Fibroblast of skin of right biceps (primary cell): ENCODE data around the gene AFAP1L2.
"Not testable (repeated sequence)": the region's sequence is repeated elsewhere in the genome, so short reads cannot be mapped to it uniquely, and the experiment has no call there.

Source experiments
- DNase-seq: peaks from one replicate; pipeline ENCODE4 v3.0.0-alpha.2; 2013

The AFAP1L2 gene

GRCh38 chr10:114359041-114359952 is 45.0 kb downstream of the AFAP1L2 start:
- no peak for DNase-seq

- no peak for DNase-seq
Observed at GRCh38 chr10:114357515-114357996, 46.7 kb downstream of the AFAP1L2 start.

- DNase-seq, result no peak
Observed at GRCh38 chr10:114356751-114357514, 47.4 kb downstream of the AFAP1L2 start.

DNA sequence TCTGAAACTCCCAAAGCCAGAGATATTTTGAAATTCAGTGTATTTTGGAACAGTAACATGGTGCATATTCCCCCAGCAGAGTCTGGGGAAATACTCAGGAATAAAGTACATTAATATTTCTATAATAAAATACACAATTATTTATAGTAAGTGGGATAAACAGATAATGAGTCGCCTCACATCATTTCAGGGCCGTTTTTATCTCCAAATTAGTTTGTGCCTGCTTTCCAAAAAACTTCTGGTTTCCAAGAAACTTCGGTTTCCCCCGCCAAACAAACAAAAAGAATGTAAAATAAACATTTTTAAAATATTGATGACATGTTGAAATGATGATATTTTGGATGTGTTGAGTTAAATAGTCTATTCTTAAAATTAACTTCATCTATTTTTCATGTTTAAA is 48.2 kb downstream of the AFAP1L2 start:
- DNase-seq, result no peak

DNA sequence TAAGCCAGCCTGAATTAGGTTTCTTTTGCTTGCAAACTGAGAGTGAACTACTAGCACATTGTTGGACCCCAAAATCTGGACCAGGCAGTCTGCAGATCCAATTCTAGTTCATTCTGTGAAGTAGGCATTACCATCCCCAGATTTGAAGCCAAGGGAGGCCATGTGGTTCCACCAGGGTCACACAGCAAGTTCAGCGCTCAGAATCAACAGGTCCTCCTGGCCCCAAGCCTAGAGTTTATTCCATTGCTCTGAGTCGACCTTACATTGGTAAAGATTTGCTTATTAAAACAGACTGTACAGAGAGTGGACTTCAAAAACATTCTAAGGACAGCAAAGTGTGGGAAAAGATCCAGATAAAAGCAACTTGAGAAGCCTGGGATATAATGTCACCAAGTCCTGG is 50.9 kb downstream of the AFAP1L2 start:
- no peak for DNase-seq

DNA sequence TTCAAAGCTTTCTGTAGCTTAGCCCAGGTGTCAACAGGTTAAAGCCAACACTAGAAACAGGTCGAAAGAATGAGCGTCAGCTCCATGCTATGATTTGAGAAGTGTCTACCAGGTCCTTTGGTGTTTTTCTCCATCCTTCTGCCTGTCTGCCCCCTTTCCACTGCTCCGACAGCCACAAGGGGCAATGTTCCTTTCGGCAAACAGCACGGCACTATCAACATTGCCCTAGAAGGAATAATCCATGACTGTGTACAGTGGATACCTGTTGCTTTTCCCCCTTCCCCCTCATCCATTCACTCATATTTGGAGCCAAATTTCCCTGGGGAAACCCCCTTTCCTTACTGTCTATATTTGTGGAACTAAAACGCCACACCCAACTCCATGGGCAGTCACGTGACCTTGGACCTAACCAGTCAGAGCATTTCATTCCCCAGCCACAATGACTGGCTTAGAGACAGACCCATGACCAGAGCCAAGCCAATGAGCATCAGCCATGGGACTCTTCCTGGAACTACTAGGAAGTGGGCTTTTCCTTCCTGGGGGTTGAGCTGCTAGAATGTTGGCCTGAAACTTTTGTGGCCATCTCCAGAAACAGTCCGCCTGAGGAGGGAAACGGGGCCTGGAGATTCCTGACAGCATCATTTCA is 51.5 kb downstream of the AFAP1L2 start:
- no peak for DNase-seq

- no peak for DNase-seq
Observed at GRCh38 chr10:114350751-114351150, 53.6 kb downstream of the AFAP1L2 start.

- DNase-seq, result no peak
Observed at GRCh38 chr10:114349522-114350215, 54.6 kb downstream of the AFAP1L2 start.

GRCh38 chr10:114349071-114349470 is 55.2 kb downstream of the AFAP1L2 start:
- not testable (repeated sequence) for DNase-seq

- DNase-seq, result no peak
Observed at GRCh38 chr10:114347791-114348190, 56.5 kb downstream of the AFAP1L2 start.

GRCh38 chr10:114347241-114347640 is 57.1 kb downstream of the AFAP1L2 start:
- DNase-seq, result no peak

- DNase-seq, result no peak
Observed at GRCh38 chr10:114346176-114347031, 57.9 kb downstream of the AFAP1L2 start.

GRCh38 chr10:114345701-114346100 is 58.6 kb downstream of the AFAP1L2 start:
- no peak for DNase-seq

DNA sequence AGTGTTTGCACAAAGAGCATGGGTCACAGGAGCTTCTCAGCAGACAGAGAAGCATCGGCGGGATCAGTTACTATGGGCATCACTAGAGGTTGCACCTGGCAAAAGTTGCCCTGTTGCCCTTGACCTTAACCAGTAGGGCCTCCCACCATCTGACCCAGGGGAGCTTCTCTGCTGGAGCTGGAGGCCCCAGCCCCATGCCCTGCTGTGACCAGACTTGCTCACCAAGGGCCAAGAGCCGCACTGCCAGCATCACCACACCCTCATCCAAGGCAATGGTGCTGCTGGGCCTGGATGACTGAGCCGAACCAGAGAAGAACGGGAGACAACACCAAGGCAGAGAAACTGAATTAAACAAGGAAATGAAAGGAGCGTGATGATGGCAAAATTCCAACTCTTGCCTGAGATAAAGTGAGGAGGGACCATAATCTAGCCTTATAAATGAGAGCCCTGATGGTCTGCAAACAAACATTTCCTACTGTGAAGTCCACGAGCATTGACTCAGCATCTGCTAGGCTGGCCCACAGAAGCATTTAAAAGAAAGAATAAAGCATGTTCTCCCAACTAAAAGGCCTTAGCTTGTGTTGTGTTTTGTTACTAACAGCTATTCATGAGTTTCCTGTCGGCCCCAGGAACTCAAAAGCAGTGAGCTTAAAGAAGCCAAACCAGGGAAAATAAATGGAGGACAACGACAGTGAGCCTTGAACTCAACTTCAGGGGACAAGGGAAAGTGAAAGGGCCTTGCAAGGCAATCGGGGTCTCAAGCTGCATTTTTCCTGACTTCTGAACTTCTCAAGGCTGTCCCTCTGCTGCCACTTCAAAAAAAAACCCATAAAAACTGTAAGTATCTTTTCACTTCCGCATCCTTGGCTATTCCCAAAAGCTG is 60.4 kb downstream of the AFAP1L2 start:
- no peak for DNase-seq

- DNase-seq, result no peak
Observed at GRCh38 chr10:114342976-114343375, 61.3 kb downstream of the AFAP1L2 start.

DNA sequence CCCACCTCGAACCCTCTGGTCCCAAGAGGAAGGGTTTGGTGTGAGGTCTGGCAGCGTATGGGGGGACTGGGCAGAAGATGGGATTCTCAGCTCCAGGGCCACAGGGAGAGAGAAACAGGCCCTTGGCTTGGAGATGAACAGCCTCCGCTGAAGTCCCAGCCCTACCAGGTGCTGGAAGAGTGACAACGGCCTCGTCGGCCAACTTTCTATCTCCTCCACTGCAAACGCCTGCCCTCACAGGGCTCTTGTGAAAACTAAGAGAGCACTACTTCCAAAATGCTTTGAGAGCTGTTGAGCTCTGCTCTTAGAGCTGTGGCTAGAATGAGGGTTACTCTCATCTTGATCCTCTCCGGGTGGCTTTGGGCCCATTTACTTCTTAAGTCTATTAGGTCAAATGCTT is 63.5 kb downstream of the AFAP1L2 start:
- DNase-seq, result no peak

DNA sequence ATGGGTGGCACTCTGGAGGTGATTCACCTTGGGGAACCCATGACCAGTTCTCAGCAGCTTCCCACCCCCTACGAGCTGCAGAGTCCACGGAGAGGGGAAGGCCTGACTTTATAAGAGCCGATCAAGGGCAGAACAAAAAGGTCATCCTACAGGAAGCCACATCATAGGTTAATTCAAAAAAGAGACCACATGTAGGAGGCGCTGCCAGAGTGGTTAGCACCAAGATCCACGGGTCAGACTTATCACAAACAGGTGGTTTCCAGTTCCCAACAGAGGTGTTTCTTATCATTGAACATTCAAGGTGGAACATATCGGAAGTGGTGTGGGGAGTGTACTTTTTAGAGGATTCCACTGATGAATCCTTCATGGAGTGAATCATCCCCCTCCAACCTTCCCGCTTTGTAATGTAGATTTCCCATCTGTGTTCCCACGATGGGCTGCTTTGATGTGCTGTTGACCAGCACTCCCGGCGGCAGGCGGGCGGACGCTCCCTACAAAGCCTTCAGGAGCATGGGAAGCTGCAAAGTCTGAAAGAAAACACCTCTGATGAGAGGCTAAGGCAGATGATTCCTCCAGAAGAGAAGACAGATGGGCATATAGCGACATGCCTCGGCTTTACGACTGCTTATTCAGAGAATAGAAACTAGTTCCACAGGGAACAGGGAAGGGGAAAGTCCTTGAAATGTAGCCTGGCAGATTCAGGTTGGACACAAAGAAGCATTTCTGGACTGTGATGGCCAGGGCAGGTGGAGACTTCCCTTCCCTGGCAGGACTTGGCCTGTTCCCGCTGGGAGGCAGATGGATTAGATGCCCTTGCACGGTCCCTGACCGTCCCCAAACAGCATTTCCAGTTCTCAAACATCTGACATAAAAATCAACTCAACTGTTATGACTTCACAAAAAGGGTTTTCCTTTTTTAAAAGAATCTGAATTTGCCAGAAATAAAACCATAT is 66.5 kb downstream of the AFAP1L2 start:
- DNase-seq, result no peak

DNA sequence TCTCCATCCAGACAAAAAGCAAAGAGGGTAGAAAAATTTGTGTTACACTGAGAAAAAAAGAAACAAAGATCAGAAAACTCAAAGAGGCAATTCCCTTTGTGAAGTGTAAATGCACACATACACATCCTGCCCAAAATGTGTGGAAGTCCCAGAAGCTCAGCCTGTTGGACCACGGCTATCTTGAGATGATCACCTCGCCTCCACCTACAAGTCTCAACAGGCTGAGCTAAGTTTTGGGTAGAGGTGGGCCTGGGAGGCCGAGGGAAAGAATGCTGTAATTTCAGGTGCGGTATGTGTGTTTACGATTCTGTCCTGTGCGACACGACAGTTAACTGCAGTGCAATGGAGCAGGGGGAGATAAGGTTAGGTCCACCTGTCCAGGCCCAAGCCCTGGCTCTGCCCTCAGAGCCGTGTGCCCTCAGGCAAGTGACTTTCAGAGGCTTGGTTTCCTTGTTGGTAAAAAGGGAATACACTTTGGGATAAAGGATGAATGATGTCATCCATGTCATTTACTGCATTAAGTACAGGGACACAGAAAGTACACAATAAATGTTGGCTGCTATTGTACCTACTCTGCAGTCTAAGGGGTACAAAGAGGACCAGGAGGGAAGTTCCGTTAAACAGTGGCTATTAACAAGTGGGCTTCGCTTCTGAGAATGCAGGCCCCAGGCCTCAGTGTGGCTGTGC is 67.3 kb downstream of the AFAP1L2 start:
- no peak for DNase-seq

GRCh38 chr10:114335614-114336013 is 68.7 kb downstream of the AFAP1L2 start:
- no peak for DNase-seq
